Stimulated activated naive CD8-positive, alpha-beta T cell treated with anti-CD3 and anti-CD28 coated beads, Interleukin-15, amount 100 ng/mL, for 72 hours (primary cell): Measurements from ENCODE around the gene WNT7A.
A peak's percentile ranks its signal among the peaks of the same experiment; 100 is the strongest.

Experiments used
- ATAC-seq: fragments of 150-1000 bp; cut with Tn5 transposase; 2 replicates; pipeline ENCODE4 v1.10.0; 2021; ENCODE audit warnings: mild to moderate bottlenecking, moderate library complexity
- DNase-seq, 2 donors: peaks; one replicate each; pipeline ENCODE4 v3.0.0; 2021 to 2022
- H3K27ac Mint-ChIP-seq, 2 donors: one replicate each; pipeline ENCODE4 v1.8.0; 2022; ENCODE audit warnings: mild to moderate bottlenecking in 2 of 2, mixed read lengths in 2 of 2, moderate library complexity in 2 of 2
- H3K27me3 Mint-ChIP-seq: one replicate; pipeline ENCODE4 v1.8.0; 2022; ENCODE audit warnings: mixed read lengths
- H3K4me1 Mint-ChIP-seq: one replicate; pipeline ENCODE4 v1.8.0; 2022; ENCODE audit warnings: mild to moderate bottlenecking, mixed read lengths
- H3K4me3 Mint-ChIP-seq, 2 donors: one replicate each; pipeline ENCODE4 v1.8.0; 2022; ENCODE audit warnings: mild to moderate bottlenecking in 2 of 2, mixed read lengths in 2 of 2, moderate library complexity in 1 of 2
- H3K9me3 Mint-ChIP-seq, 2 donors: one replicate each; pipeline ENCODE4 v1.8.0; 2022; ENCODE audit warnings: mixed read lengths in 2 of 2

The WNT7A gene

GRCh38 chr3:13890377-13891016, 10.6 kb upstream of the WNT7A start:
- Mint-ChIP-seq H3K27ac (peak overlapping the region; percentile 92 to 95), H3K27me3 (no peaks in the 10 kb centered on the region), H3K4me3 (peak overlapping the region; percentile 39 to 64), H3K4me1 (peaks cover 33% of the 10 kb centered on the region), H3K9me3 (peaks cover 0 to 20% of the 10 kb centered on the region in 2 donors)
- peak; percentile 54 for ATAC-seq
- peak in 1 of 2 donors; percentile 70 for DNase-seq

GRCh38 chr3:13888576-13888975, 8.7 kb upstream of the WNT7A start:
- no peak for ATAC-seq

GRCh38 chr3:13887495-13888300, 7.8 kb upstream of the WNT7A start:
- Mint-ChIP-seq H3K4me3 (no peak overlapping the region), H3K27ac (no peak overlapping the region), H3K9me3 (peaks cover 0 to 12% of the 10 kb centered on the region in 2 donors), H3K27me3 (peaks cover 12% of the 10 kb centered on the region), H3K4me1 (peaks cover 26% of the 10 kb centered on the region)
- DNase-seq (no peak), ATAC-seq (no peak)

More at GRCh38 chr3:13888576-13888975, 8.7 kb upstream of the WNT7A start:
- H3K27me3 Mint-ChIP-seq, result peaks cover 6% of the 10 kb centered on the region
- DNase-seq, result no peak
- peaks cover 26% of the 10 kb centered on the region for H3K4me1 Mint-ChIP-seq
- H3K27ac Mint-ChIP-seq, result no peak overlapping the region
- peaks cover 0 to 12% of the 10 kb centered on the region in 2 donors for H3K9me3 Mint-ChIP-seq
- no peak overlapping the region for H3K4me3 Mint-ChIP-seq

- DNase-seq, result no peak
- H3K27me3 Mint-ChIP-seq, result peaks cover 15% of the 10 kb centered on the region
- peaks cover 19% of the 10 kb centered on the region for H3K4me1 Mint-ChIP-seq
- H3K9me3 Mint-ChIP-seq, result peaks cover 0 to 7% of the 10 kb centered on the region in 2 donors
- no peak for ATAC-seq
- H3K4me3 Mint-ChIP-seq, result no peak overlapping the region
- no peak overlapping the region for H3K27ac Mint-ChIP-seq
These were observed 6.8 kb upstream of the WNT7A start for GRCh38 chr3:13886593-13887129.

GRCh38 chr3:13885704-13886010, 5.8 kb upstream of the WNT7A start:
- DNase-seq (no peak), ATAC-seq (no peak)
- Mint-ChIP-seq H3K4me1 (peaks cover 9% of the 10 kb centered on the region), H3K9me3 (peaks cover 0 to 4% of the 10 kb centered on the region in 2 donors), H3K27ac (no peak overlapping the region), H3K27me3 (peaks cover 24% of the 10 kb centered on the region), H3K4me3 (no peak overlapping the region)

GRCh38 chr3:13884851-13885703, 5.2 kb upstream of the WNT7A start:
- Mint-ChIP-seq H3K9me3 (no peaks in the 10 kb centered on the region), H3K4me1 (peaks cover 4% of the 10 kb centered on the region), H3K27ac (no peak overlapping the region), H3K4me3 (no peak overlapping the region), H3K27me3 (peaks cover 24% of the 10 kb centered on the region)
- ATAC-seq (peak; percentile 71), DNase-seq (peak; percentile 61 to 62)

- ATAC-seq (no peak), DNase-seq (no peak)
- Mint-ChIP-seq H3K27ac (no peak overlapping the region), H3K4me1 (peaks cover 6% of the 10 kb centered on the region), H3K27me3 (peaks cover 30% of the 10 kb centered on the region), H3K4me3 (no peak overlapping the region), H3K9me3 (no peaks in the 10 kb centered on the region)
These were observed 3.8 kb upstream of the WNT7A start for GRCh38 chr3:13883681-13884080.

- H3K4me3 Mint-ChIP-seq, result no peak overlapping the region
- peaks cover 14% of the 10 kb centered on the region for H3K4me1 Mint-ChIP-seq
- peaks cover 38% of the 10 kb centered on the region for H3K27me3 Mint-ChIP-seq
- ATAC-seq (no peak), DNase-seq (no peak)
- H3K9me3 Mint-ChIP-seq, result no peaks in the 10 kb centered on the region
- H3K27ac Mint-ChIP-seq, result no peak overlapping the region
These were observed 3.0 kb upstream of the WNT7A start for GRCh38 chr3:13882876-13883275.

- no peak for DNase-seq
- Mint-ChIP-seq H3K4me3 (no peak overlapping the region), H3K27me3 (peaks cover 49% of the 10 kb centered on the region), H3K9me3 (no peaks in the 10 kb centered on the region), H3K4me1 (peaks cover 14% of the 10 kb centered on the region), H3K27ac (no peak overlapping the region)
- ATAC-seq, result no peak
These were observed 1.9 kb upstream of the WNT7A start for GRCh38 chr3:13881536-13882410.

- Mint-ChIP-seq H3K27ac (no peak overlapping the region), H3K4me1 (peaks cover 14% of the 10 kb centered on the region), H3K4me3 (peak overlapping the region in 1 of 2 donors; percentile 51), H3K9me3 (no peaks in the 10 kb centered on the region), H3K27me3 (peaks cover 53% of the 10 kb centered on the region)
- ATAC-seq (no peak), DNase-seq (no peak)
These were observed 913 bp upstream of the WNT7A start for GRCh38 chr3:13880811-13881156.

GRCh38 chr3:13879102-13879945, 547 bp downstream of the WNT7A start:
- Mint-ChIP-seq H3K4me3 (peak overlapping the region; percentile 66 to 77), H3K27ac (no peak overlapping the region), H3K9me3 (no peaks in the 10 kb centered on the region), H3K27me3 (peaks cover 53% of the 10 kb centered on the region), H3K4me1 (peaks cover 14% of the 10 kb centered on the region)
- DNase-seq (peak; percentile 25 to 34), ATAC-seq (peak; percentile 39)

- DNase-seq (peak in 1 of 2 donors; percentile 20), ATAC-seq (peak; percentile 13)
- Mint-ChIP-seq H3K4me1 (peaks cover 14% of the 10 kb centered on the region), H3K27ac (peak overlapping the region in 1 of 2 donors; percentile 37), H3K9me3 (no peaks in the 10 kb centered on the region), H3K4me3 (peak overlapping the region; percentile 77 to 78), H3K27me3 (peaks cover 46% of the 10 kb centered on the region)
These were observed 1.4 kb downstream of the WNT7A start for GRCh38 chr3:13878281-13879101.

GRCh38 chr3:13877911-13878280, 2.0 kb downstream of the WNT7A start:
- Mint-ChIP-seq H3K27ac (peak overlapping the region in 1 of 2 donors; percentile 37), H3K4me3 (peak overlapping the region; percentile 77 to 78)

More at GRCh38 chr3:13877911-13878280, 2.0 kb downstream of the WNT7A start:
- ATAC-seq, result no peak
- Mint-ChIP-seq H3K9me3 (no peaks in the 10 kb centered on the region), H3K27me3 (peaks cover 41% of the 10 kb centered on the region), H3K4me1 (peaks cover 14% of the 10 kb centered on the region)
- no peak for DNase-seq
